CD4-positive, alpha-beta T cell treated with Interferon alpha-2 for 1 hour (primary cell): ENCODE results near the gene COG4.
"Not testable (repeated sequence)": the region's sequence is repeated elsewhere in the genome, so short reads cannot be mapped to it uniquely, and the experiment has no call there.

Source experiments
- DNase-seq, 2 donors: peaks; one replicate each; pipeline ENCODE4 v3.0.0-alpha.2; 2020 to 2022

The COG4 gene

DNA sequence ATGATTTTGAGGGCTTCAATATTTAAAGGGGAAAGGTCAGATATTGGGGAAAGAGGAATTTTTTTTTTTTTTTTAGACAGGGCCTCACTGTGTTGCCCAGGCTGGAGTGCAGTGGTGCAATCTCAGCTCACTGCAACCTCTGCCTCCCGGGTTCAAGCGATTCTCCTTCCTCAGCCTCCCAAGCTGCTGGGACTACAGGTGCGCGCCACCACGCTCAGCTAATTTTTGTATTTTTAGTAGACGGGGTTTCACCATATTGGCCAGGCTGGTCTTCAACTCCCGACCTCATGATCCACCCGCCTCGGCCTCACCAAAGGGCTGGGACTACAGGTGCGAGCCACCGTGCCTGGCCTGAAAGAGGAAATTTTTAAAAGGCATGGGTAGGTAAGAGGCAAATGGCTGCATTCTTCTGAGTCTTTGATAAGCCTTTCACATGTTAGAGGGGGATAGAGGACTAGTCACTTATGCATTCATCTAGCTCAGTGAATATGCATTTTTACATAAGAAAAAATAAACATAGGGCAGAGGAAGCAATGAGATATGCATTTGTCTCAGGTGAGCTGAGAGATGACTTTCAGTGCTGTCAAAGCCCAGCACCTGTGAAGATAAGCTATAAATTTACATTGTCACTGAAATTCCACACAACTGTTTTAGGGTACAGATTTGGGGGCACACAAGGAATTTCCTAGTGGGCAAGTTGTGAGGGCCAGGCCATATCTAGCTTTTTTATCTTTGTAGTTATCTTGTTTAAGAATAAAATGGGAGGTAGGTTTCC is 70.0 kb downstream of the COG4 start:
- no peak for DNase-seq

DNA sequence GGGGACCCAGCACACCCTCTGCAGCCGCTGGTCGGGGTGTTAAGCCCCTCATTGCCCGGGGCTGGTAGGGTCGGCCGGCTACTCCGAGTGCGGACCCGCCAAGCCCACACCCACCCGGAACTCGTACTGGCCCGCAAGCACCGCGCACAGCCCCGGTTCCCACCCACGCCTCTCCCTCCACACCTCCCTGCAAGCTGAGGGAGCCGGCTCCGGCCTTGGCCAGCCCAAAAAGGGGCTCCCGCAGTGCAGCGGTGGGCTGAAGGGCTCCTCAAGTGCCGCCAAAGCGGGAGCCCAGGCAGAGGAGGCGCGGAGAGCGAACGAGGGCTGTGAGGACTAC is 72.4 kb downstream of the COG4 start:
- DNase-seq, result not testable (repeated sequence)

DNA sequence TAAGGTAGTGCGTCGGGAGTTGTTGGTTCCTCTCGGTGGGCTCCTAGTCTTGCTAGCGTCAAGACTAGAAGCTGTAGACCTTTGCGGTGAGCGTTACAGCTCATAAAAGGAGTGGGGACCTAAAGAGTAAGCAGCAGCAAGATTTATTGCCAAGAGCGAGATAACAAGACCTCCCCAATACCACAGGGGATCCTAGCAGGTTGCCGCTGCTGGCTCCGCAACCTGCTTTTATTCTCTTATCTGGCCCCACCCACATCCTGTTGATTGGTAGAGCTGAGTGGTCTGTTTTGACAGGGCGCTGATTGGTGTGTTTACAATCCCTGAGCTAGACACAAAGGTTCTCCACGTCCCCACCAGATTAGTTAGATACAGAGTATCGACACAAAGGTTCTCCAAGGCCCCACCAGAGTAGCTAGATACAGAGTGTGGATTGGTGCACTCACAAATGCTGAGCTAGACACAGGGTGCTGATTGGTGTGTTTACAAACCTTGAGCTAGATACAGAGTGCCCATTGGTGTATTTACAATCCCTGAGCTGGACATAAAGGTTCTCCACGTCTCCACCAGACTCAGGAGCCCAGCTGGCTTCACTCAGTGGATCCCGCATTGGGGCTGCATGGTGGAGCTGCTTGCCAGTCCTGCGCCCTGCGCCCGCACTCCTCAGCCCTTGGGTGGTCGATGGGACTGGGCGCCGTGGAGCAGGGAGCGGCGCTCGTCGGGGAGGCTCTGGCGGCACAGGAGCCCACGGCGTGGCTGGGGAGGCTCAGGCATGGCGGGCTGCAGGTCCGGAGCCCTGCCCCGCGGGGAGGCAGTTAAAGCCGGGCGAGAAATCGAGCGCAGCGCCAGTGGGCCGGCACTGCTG is 73.0 kb downstream of the COG4 start:
- DNase-seq, result not testable (repeated sequence)

- no peak for DNase-seq
Measured at GRCh38 chr16:70448075-70448474, 75.3 kb downstream of the COG4 start.

- no peak for DNase-seq
Measured at GRCh38 chr16:70444249-70445063, 78.9 kb downstream of the COG4 start.

- DNase-seq, result no peak
Measured at GRCh38 chr16:70442344-70442743, 81.0 kb downstream of the COG4 start.

- no peak for DNase-seq
Measured at GRCh38 chr16:70441406-70441990, 81.9 kb downstream of the COG4 start.

- DNase-seq, result no peak
Measured at GRCh38 chr16:70440009-70440692, 83.2 kb downstream of the COG4 start.

DNA sequence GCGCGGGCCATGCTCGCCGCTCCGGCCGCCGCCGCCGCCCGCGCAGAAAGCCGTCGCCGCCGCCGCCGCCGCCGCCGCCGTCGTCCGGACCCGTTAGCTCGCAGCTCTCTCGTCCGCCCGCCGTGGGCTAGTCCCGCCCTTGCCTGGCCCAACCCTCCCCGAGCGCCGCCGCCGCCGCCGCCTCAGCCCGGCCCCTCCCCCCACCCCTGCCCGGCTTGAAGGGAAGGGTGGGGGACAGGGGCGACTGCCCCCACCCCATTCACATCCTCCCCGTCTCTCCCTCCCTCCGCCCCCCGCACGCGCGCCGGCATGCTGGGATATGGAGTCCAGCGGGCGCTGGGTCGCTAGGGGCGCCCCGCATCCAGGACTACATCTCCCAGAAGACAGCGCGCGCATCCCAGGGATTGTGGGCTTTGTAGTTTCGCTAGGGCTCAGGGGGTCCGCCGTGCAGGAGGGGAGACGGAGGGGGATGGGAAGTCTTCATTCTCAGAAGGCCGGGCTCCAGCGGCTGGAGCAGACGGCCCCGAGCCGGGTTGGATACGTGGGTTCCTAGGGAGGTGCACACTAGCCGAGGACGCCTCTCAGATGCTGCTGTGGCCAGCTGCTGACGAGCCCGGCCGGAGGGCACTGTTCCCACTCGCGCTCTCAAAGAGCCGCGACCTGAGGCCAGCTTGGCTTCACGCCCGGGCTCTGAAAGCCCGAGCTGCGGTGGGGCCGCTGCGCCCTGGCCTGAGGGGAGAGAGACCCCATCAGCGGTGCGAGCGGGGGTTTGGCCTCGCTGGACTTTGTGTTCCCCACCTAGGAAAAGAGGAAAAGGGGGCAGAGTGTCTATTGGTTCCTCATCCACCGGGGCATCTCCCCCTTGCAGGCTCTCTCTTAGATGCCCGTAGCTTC is 84.1 kb downstream of the COG4 start, which contains the start of gene ST3GAL2:
TSS of gene ST3GAL2 (minus strand) at position 132 of the 894 bp plus-strand sequence. CDS start 40,570 bp downstream, outside the sequence.
- DNase-seq, result peak; percentile 95 to 97

DNA sequence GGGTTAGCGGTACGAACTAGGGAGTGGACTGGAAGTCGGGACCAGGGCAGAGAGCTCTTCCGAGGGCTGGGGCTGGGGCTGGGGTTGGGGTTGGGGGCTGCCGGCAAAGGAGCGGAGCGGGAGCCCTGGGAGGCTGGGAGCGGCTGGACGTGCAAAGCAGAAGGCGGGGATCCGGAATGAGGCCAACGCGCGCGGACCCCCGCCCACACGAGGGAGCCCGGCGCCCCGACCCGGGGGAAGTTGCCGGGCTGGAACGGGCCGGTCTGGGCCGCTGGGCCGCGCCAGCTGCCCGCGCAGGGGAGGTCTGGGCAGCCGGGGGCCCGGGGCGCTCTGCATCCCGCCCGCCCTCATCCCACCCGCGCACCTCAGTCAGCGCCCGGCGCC is 84.8 kb downstream of the COG4 start:
- no peak for DNase-seq

GRCh38 chr16:70437582-70438557 is 85.5 kb downstream of the COG4 start:
- DNase-seq, result no peak

- no peak for DNase-seq
Measured at GRCh38 chr16:70437017-70437581, 86.3 kb downstream of the COG4 start.

GRCh38 chr16:70434484-70435260 is 88.7 kb downstream of the COG4 start:
- DNase-seq, result no peak

GRCh38 chr16:70433458-70434103 is 89.8 kb downstream of the COG4 start:
- no peak for DNase-seq

DNA sequence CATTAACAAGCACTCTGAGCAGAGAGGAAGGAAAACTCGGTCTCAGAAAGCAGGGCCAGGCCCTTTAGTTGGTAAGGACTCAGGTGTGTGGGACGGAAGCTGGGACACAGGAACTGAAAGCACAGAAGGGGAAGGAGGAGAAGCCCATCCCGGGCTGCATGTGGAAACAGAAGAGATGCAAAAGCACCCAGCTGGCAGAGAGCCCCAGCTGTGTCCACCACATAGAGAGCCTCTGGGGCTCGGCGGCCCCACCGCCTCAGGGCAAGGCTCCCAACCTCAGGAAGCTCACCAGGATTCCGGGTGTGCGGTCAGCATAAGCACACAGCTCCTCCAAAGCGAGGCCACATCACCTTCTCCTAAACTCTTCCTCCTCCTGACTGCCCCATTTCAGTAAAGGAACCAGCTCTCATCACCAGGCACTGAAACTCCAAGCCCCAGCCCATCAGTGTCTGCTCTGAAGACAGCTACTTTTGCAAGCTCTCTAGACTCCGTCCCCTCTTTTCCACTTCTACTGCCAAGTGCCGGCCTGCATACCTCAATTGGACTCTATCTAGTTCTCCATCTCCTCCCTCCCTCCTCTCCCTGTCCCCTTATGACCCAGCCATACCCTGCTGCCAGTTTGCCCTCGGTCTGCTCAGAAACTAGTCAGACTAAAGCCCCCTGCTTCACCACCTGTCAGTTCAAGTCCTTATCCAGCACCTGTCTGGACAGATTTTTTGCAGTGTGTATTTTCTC is 90.5 kb downstream of the COG4 start:
- DNase-seq, result peak in 1 of 2 donors; percentile 18

- DNase-seq, result no peak
Measured at GRCh38 chr16:70432356-70432722, 91.0 kb downstream of the COG4 start.
